Measurements from ENCODE around the gene ZNF614.

- TF ChIP-seq CTCF (IDR thresholded peaks at IDR 0.05 in 4 of 5, conservative IDR thresholded peaks at IDR 0.05 in 1 of 5) (no peak), POLR2A (IDR thresholded peaks at IDR 0.05) (no peak)
Measured at GRCh38 chr19:51970718-51971117, 57.5 kb downstream of the ZNF614 start.

All from gastrocnemius medialis (tissue), 4 donors.